Endothelial cell of umbilical vein (primary cell): ENCODE results near the gene MYBBP1A. TPM values are rescaled to one million over a fixed set of nuclear protein-coding genes. Genes with fewer than 3 reads are reported as not detected.

Experiments used
- BruUV-seq: library from RNA; stranded (reverse); fragments of 400-500 nt; replicated peaks from 2 replicates; lab custom pipeline; 2021; lab: Mats Ljungman, UMichigan
- CTCF ChIA-PET: fragments of 300-600, 350-600 bp; sonication (Branson Sonifier 250); formaldehyde crosslinking; loops from one replicate; lab custom pipeline; 2021; ENCODE audit warnings: antibody characterized with exemption, inconsistent platforms; lab: Charles Lee
- POLR2A ChIA-PET: fragments of 300-600, 350-600 bp; sonication (Branson Sonifier 250); formaldehyde crosslinking; loops from one replicate; lab custom pipeline; 2021; ENCODE audit warnings: antibody characterized with exemption, inconsistent platforms; lab: Charles Lee
- DNase-seq: peaks from one replicate; pipeline ENCODE4 v3.0.0-alpha.2; 2011; ENCODE audit warnings: low read depth, low spot score
- FAIRE-seq: peaks from 2 replicates; lab custom pipeline; 2011; peaks lifted over from hg19 to GRCh38; lab: Jason Lieb, UNC
- H2AFZ ChIP-seq: 2 replicates; pipeline ENCODE4 v1.6.0; 2012; ENCODE audit warnings: low read depth, low read length, control low read depth, inconsistent platforms
- H3K27ac ChIP-seq: 2 replicates; pipeline ENCODE4 v1.5.1; 2011; ENCODE audit warnings: low read depth, mild to moderate bottlenecking, control low read depth, low read length, moderate library complexity; ENCODE audit not compliant: insufficient read depth
- H3K27me3 ChIP-seq, 2 experiments: 2 replicates each; pipeline versions ENCODE4 v1.6.0 to v1.6.1; 2011; ENCODE audit warnings: low read length in 2 of 2, mixed read lengths in 1 of 2; ENCODE audit not compliant: control insufficient read depth in 2 of 2, insufficient read depth in 2 of 2
- H3K36me3 ChIP-seq, 2 experiments: 2 replicates in 1 of 2; 3 replicates in 1 of 2; pipeline ENCODE4 v1.5.1; 2011; ENCODE audit warnings: low read length in 2 of 2, mild to moderate bottlenecking in 1 of 2, moderate library complexity in 1 of 2; ENCODE audit not compliant: control insufficient read depth in 2 of 2, insufficient read depth in 2 of 2; ENCODE audit errors: extremely low read depth in 1 of 2
- H3K4me1 ChIP-seq: 3 replicates; pipeline ENCODE4 v1.5.1; 2011; ENCODE audit warnings: mild to moderate bottlenecking, low read length; ENCODE audit not compliant: control insufficient read depth, insufficient read depth; ENCODE audit errors: extremely low read depth
- H3K4me2 ChIP-seq: 2 replicates; pipeline ENCODE4 v1.6.1; 2011; ENCODE audit warnings: low read length, control low read depth, mixed read lengths; ENCODE audit not compliant: insufficient read depth
- H3K4me3 ChIP-seq, 3 experiments: fragments of 200-600 bp in 1 of 3; sonication (generic), shearing (Covaris generic) in 1 of 3; replicated peaks in 1 of 3; 2 replicates each; pipeline ENCODE4 v1.5.1; 2011 to 2016; ENCODE audit warnings: control low read depth in 3 of 3, low read length in 3 of 3, mild to moderate bottlenecking in 2 of 3, inconsistent platforms in 1 of 3, low read depth in 1 of 3, moderate library complexity in 1 of 3; ENCODE audit not compliant: insufficient read depth in 1 of 3
- H3K79me2 ChIP-seq: 2 replicates; pipeline ENCODE4 v1.6.0; 2012; ENCODE audit warnings: low read length, inconsistent platforms; ENCODE audit not compliant: control insufficient read depth, insufficient read depth
- H3K9ac ChIP-seq: replicated peaks from 2 replicates; pipeline ENCODE3; 2011; ENCODE audit warnings: low read length, control low read depth; ENCODE audit not compliant: insufficient read depth; ENCODE audit errors: extremely low read depth
- H3K9me1 ChIP-seq: replicated peaks from 3 replicates; pipeline ENCODE4 v1.6.0; 2011; ENCODE audit warnings: mild to moderate bottlenecking, low read length; ENCODE audit not compliant: control insufficient read depth, insufficient read depth; ENCODE audit errors: extremely low read depth
- H3K9me3 ChIP-seq: replicated peaks from 2 replicates; pipeline ENCODE4 v1.5.1; 2012; ENCODE audit warnings: low read length, inconsistent platforms; ENCODE audit not compliant: control insufficient read depth, insufficient read depth
- H4K20me1 ChIP-seq: replicated peaks from 2 replicates; pipeline ENCODE3; 2011; ENCODE audit warnings: mild to moderate bottlenecking, low read length; ENCODE audit not compliant: control insufficient read depth, insufficient read depth; ENCODE audit errors: extremely low read depth
- CTCF ChIP-seq, 2 donors: IDR thresholded peaks; 1 replicate in 1 of 2; 2 replicates in 1 of 2; pipeline ENCODE4 v1.5.1; 2011; ENCODE audit warnings: low read length in 2 of 2, mild to moderate bottlenecking in 2 of 2, moderate library complexity in 2 of 2, control low read depth in 1 of 2, inconsistent platforms in 1 of 2, low read depth in 1 of 2; ENCODE audit not compliant: insufficient read depth in 1 of 2; ENCODE audit errors: extremely low read depth in 1 of 2
- EZH2 ChIP-seq: IDR thresholded peaks from 2 replicates; pipeline ENCODE4 v1.6.1; 2012; ENCODE audit warnings: borderline replicate concordance, low read depth, mild to moderate bottlenecking, moderate library complexity, low read length, inconsistent platforms; ENCODE audit not compliant: severe bottlenecking
- MAX ChIP-seq: IDR thresholded peaks from 2 replicates; pipeline ENCODE4 v1.6.1; 2011; ENCODE audit not compliant: insufficient read depth, insufficient read length
- POLR2A ChIP-seq: IDR thresholded peaks from 2 replicates; pipeline ENCODE4 v1.6.1; 2012; ENCODE audit warnings: low read depth, mild to moderate bottlenecking, control low read depth, low read length
- POLR2AphosphoS5 ChIP-seq: IDR thresholded peaks from 2 replicates; pipeline ENCODE4 v1.6.1; 2012; ENCODE audit warnings: low read depth, mild to moderate bottlenecking, control low read depth, low read length, moderate library complexity; ENCODE audit not compliant: insufficient read depth
- dilution Hi-C: fragments of 300-500 bp; cut with MboI; formaldehyde crosslinking; loops from one replicate; pipeline ENCODE4 v1.15.0; 2019; ENCODE audit warnings: low sequenced_read_pairs; ENCODE audit not compliant: extremely low pct_ligation_motif_present
- intact Hi-C: fragments of 100-400 bp; cut with micrococcal nuclease; formaldehyde crosslinking; loops from one replicate; pipeline ENCODE4 v1.10.0; 2022
- polyA plus RNA-seq, 4 experiments: library from polyadenylated mRNA; depleted of rRNA in 3 of 4; stranded (reverse) in 3 of 4; unstranded in 1 of 4; fragments of >200 nt; gene quantifications; 2 replicates each; pipeline versions ENCODE4 v1.2.1 to v1.2.3, GENCODE V29; 2011 to 2012; ENCODE audit warnings: missing spikeins in 1 of 4
- total RNA-seq: library from RNA; stranded (reverse); gene quantifications from 2 replicates; pipeline ENCODE4 v1.2.3, GENCODE V29; 2021

Gene MYBBP1A
- total and polyA plus RNA-seq, 2 donors (not counting 3 experiments of a cell fraction or from before 2014, with no cell fraction given) = 26.8 to 79.2 TPM

- H3K9ac ChIP-seq = no peak overlapping the region
- H3K4me3 ChIP-seq = no peak overlapping the region
- H3K36me3 ChIP-seq = peaks cover 7 to 26% of the 10 kb centered on the region in 2 experiments
- no peak overlapping the region for H3K4me2 ChIP-seq
- no peaks in the 10 kb centered on the region for H3K9me3 ChIP-seq
- H3K9me1 ChIP-seq = no peaks in the 10 kb centered on the region
- H2AFZ ChIP-seq = no peak overlapping the region
- no peak overlapping the region for H3K27ac ChIP-seq
- BruUV-seq = no TSS peak
- ChIA-PET POLR2A (interaction anchor here (0.6 kb wide), 2 partner anchors 83 to 350 kb away, joined by 8 read pairs; no protein-coding TSS in a partner anchor), CTCF (interaction anchor here (1.2 to 4.0 kb wide), 2 partner anchors 10 to 22 kb away, joined by 4 to 9 read pairs; partner anchors contain the start of gene MYBBP1A)
- no peak for TF ChIP-seq POLR2A
- TF ChIP-seq POLR2AphosphoS5 = no peak
- TF ChIP-seq EZH2 = no peak
- TF ChIP-seq MAX = no peak
- TF ChIP-seq CTCF (IDR thresholded peaks at IDR 0.05; ENCODE audit: extremely low read depth in 1 of 2, insufficient read depth in 1 of 2, low read depth in 1 of 2, low read length in 2 of 2) = no peak
- intact Hi-C loops = no loop called here
- no peaks in the 10 kb centered on the region for H3K79me2 ChIP-seq
- DNase-seq (no peak), FAIRE-seq (no peak)
- no peaks in the 10 kb centered on the region for H3K27me3 ChIP-seq
- dilution Hi-C loops = no loop called here
- H4K20me1 ChIP-seq = no peaks in the 10 kb centered on the region
- peaks cover 16% of the 10 kb centered on the region for H3K4me1 ChIP-seq
These were observed 10.8 kb downstream of the MYBBP1A start for GRCh38 chr17:4544135-4544950.
